ENCODE measurements around the gene CENPM.

The CENPM gene

GRCh38 chr22:41931701-41932269 lies 15.2 kb downstream of the CENPM start:
- DNase-seq (ENCODE audit: low spot score), result no peak

GRCh38 chr22:41929418-41929810 lies 17.5 kb downstream of the CENPM start:
- DNase-seq (ENCODE audit: low spot score), result no peak

- DNase-seq (ENCODE audit: low spot score), result no peak
Measured at GRCh38 chr22:41928593-41929417, 18.1 kb downstream of the CENPM start.

DNA sequence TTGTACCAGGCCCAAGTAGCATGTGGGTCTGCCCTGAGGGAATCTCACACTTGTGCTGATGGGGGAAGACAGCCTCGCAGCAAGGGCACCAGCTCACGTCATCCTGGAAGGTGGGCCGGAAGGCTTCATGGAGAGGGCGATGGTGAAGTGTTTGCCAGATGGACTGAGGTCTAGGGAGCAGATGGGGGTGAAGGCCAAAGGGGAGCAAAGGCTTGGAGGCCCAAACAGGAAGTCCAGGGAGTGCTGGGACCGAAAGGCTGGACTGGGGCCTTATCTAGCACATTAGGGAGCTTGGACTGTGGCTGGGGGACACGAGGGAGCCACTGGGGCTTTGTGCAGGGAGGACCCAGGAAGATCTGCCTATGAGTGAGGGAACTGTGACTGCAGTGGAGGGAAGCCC lies 19.1 kb downstream of the CENPM start:
- no peak for DNase-seq (ENCODE audit: low spot score)

DNA sequence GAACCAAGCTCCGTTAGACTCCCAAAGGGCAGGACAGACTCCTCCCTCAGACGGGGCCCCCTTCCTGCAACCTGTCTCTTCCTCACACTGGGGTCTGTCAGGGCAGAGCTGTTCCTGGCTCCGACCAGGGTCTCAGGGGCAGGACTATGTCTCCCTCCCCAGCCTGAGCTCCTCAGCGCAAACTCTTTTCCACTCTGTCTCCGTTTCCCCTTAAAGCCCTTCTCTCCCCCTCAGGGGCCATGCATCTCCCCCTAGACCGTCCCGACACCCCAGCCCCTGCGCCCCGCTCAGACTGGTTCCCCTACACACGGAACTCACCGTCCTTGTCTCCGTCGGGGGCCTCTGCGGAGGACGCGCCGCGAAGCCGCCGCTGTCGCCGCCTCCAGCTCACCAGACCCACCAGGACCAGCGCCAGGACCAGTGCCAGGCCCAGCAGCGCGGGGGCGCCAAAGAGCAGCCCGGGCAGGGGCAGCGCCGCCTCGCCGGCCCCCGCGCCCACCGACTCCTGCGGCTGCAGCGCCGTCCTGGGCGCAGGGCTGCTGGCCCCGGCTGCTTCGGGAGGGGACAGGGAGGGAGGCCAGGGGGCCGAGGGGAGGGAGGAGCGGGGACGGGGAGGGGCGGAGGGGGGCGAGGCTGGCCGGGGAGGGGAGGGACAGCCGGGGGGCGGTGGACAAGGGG lies 21.0 kb downstream of the CENPM start:
- peak; percentile 76 for DNase-seq (ENCODE audit: low spot score)

GRCh38 chr22:41923595-41924276 lies 23.2 kb downstream of the CENPM start:
- DNase-seq (ENCODE audit: low spot score), result no peak

GRCh38 chr22:41922940-41923594 lies 23.9 kb downstream of the CENPM start:
- DNase-seq (ENCODE audit: low spot score), result no peak

GRCh38 chr22:41922328-41922727 lies 24.6 kb downstream of the CENPM start:
- DNase-seq (ENCODE audit: low spot score), result no peak

- DNase-seq (ENCODE audit: low spot score), result no peak
Measured at GRCh38 chr22:41920271-41920976, 26.5 kb downstream of the CENPM start.

- DNase-seq (ENCODE audit: low spot score), result no peak
Measured at GRCh38 chr22:41919357-41920224, 27.4 kb downstream of the CENPM start.

- no peak for DNase-seq (ENCODE audit: low spot score)
Measured at GRCh38 chr22:41917903-41918791, 28.8 kb downstream of the CENPM start.

DNA sequence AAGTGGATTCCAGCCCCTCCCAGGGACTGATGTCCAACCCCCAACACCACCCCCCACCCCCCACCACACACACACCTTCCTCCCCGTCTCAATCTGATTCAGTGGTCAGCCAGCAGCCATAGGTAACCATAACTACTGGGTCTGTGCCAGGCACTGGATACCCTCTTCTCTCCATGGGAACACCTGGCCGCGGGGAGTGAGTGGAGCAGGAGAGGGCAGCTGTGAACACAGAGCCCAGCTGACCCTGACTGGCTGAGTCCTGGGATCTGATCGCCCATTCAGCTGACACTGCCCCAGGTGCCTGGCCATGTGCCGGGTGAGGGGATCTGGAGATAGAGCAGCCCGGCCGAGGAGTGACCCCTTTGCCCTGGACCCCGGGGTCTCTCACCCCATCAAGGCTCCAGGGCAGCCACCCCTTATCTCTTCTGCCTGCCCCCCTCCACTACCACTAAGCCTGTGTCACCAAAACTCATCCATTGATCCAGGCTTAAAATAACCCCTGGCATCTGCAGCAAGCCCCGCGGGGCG lies 29.5 kb downstream of the CENPM start:
- no peak for DNase-seq (ENCODE audit: low spot score)

- no peak for DNase-seq (ENCODE audit: low spot score)
Measured at GRCh38 chr22:41916745-41917358, 30.1 kb downstream of the CENPM start.

DNA sequence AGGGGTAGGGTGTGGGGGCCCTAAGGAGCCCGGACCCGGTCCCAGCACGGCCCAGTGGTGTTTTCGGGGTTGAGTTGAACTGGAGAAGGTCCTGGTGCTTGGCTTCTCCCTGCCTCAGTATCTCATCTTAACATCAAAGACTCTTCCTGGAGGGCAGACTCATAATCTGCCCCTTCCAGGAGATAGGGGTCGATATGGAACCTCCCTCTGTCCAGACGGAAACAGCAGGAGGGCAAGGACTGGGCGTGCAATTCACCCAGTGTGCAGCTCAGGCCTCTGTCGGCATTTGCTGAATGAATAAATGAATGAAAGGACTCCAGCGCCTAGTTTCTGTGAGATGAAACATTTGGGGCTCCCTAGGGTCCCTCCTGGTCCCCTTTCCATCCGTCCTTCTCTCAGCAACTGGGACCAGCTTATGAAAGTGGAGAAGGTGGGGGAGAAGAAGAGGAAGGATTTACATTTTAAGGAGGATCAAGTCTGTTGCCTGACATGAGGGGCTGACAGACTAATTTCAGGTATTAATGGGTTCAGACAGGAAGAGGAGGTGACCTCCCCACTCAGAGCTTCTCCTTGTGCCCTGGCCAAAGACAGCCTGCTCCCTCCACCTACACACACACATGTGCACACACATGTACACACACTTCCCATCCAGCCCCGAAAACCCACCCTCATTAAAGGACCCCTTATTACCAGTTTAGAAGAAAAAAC lies 31.0 kb downstream of the CENPM start:
- DNase-seq (ENCODE audit: low spot score), result no peak

DNA sequence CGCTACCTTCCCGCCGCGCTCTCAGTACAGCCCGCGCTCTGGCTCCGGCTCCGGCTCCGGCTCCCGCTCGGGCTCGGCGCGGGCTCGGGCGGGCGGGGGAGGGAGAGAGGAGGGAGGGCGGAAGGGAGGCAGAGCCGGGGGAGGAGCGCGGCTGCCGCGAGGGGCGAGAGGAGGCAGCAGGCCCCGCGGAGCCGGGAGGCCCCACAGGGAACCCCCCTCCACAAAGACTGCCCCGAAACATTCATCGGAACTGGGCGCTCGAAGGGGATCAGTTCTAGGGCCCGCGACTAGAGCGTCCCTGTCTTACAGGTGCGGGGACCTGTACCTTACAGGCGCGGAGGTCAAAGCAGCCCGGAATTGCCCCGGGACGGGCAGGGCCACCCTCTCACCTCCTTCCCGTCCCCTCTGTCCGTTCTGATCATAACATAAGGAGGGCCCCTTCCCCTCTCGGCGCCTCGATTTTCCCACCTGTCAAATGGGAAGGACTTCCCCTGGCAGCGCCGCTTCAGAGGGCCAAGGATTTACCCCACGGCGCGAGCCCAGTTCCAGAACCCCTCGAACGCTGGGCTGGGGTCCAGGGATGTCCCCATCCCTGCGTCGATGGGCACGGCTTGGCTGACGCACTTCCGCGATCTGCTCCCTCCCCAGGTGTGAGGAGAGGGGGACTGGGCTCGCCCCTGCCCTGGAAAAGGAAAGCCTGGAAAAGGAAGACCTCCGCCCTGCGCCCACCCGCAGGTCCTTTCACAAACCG lies 31.7 kb downstream of the CENPM start, which contains the start of gene SHISA8:
Gene SHISA8 (minus strand): TSS at position 40 of the 751 bp plus-strand sequence. CDS start 407 bp downstream, outside the sequence.
- DNase-seq (ENCODE audit: low spot score), result peak; percentile 40

DNA sequence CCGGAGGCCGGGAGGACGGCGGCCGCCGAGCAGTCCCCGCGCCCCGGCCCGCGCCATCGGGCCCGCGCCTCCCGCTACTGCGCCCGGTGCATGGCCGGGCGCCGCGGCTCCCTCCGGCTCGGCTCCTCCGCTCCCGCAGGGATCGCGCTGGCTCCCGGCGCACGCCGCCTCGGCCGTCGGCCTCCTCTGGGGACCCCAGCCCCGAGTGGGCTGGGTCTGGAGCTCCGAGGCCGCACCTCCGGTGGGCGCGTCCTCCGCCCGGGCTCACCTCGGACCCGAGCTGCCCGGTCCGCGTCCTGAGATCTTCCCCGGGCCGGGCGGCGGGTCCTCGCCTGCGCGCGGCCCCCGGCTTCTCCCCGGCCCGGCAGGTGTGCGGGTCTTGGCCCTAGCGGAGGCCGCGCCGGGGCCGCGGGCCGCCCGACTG lies 32.3 kb downstream of the CENPM start:
- DNase-seq (ENCODE audit: low spot score), result no peak
